Hepatic stellate cell (primary cell): ENCODE data around the gene LAPTM4A.
"Not testable (repeated sequence)": the region's sequence is repeated elsewhere in the genome, so short reads cannot be mapped to it uniquely, and the experiment has no call there.

Source experiments
- DNase-seq: peaks from one replicate; pipeline ENCODE4 v3.0.0; 2011; ENCODE audit warnings: low spot score

The LAPTM4A gene

GRCh38 chr2:20050646-20051531 lies 539 bp downstream of the LAPTM4A start:
- DNase-seq = peak; percentile 29

- DNase-seq = no peak
Observed at GRCh38 chr2:20050104-20050645, 1.3 kb downstream of the LAPTM4A start.

DNA sequence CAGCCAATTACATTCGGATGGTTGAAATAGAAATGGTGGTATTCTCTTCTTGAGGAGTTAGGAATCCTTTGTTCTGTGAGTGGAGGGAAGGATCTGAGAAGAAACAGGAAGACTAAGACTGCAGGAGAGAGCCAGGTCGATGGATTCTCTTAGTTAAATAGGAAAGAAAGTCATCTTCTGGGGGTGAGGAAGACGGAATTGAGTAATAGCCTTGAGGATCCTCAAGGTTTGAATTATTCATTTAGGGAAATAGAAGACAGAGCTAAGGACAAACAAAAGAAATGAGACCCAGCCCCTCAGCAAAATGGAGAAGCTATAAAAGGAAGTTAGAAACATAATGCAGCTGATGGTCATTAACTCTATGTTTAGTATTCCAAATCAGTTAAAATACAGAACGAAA lies 1.8 kb downstream of the LAPTM4A start:
- no peak for DNase-seq

DNA sequence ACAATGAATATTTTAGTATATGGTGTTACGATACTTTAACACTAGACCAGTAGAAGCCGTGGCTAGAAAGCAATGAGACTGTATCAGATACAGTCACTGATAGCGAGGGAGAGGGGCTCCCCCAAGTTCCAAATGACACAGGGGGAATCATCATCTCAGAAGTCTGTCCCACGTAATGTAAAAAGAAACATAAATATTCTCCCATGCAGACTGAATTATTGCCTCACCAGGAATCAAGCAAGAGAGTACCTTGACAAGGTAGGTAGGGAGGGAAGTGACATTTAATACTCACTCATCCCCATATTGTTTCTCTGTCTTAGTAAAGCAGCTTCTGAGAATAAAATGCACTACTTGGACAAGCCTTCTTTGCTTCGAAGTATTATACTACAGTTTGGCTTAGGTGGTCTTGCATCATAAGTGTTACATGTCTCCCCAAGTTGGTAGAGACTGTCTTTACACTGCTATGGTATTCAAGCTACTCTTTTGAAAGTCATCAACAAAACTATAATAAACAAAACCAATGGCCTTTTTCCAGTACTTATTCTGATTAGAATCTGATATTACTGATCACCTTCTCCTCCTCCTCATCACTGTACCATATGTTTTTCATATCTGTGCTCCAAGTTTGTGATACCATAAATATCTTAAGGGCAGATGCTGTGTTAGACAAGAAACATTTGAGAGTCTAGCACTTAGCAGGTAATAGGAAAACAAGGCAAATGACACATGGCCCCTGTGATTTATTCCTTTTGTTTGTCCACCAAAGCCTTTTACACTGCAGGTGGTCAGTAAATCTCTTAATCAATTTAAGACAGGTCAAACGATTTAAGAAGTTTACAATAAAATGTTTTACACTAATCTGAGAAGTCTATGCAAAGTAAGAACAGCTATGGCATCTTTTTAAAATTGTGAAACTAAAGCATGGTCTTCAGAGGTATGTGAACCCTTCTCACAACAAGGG lies 2.7 kb downstream of the LAPTM4A start:
- no peak for DNase-seq

GRCh38 chr2:20045712-20046292 lies 5.6 kb downstream of the LAPTM4A start:
- DNase-seq = not testable (repeated sequence)

DNA sequence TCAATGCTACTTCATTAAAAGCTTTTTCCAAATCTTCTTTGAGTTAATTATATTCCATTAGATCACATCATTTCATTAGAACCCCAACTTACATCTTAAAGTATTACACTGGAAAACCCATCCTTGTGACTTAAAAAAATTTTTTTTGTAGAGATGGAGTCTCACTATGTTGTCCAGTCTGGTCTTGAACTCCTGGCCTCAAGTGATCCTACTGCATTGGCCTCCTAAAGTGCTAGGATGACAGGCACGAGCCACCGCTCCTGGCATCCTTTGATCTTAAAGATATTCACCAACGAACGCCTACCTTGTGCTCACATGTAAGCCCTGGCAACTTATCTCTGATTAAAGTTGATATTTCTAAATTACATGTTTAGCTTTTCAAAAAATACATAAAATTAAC lies 6.7 kb downstream of the LAPTM4A start:
- no peak for DNase-seq

DNA sequence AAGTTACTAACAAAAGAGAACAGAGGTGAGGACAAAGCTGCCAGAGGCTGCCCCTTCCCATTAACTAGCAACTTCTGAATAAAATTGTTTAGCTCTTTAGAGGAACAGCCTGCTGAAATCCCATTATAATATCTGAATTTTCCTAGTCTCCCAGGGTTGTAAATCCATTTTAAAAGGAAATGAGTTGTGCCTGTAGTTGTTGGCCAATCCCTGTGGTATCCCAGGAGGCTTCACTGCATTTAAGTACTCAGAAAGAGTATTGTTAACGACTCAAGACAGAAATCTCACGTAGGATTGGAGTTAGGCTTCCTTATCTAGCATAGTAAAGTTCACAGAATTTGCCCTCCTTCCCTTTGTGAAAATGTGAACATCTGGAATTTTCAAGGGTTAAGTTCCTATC lies 8.9 kb downstream of the LAPTM4A start:
- no peak for DNase-seq

GRCh38 chr2:20040489-20041172 lies 10.8 kb downstream of the LAPTM4A start:
- DNase-seq = no peak

DNA sequence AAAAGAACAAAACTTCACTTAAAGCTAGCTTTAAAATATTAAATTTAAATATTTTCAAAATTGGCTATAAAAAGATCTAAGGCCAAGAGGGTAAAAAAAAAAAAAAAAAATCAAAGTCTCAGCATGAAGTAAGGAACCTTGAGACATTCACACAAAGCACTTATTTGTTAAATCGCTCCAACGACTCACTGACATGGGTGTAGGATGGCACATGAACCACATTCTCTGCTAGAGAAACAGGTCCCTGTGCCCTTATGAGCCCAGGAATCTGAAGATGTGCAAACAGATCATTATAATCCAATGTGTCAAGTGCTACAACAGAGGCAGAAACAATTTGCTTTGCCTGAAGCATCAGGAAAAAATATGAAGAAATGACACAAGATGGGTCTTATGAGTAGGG lies 13.8 kb downstream of the LAPTM4A start:
- DNase-seq = no peak

- DNase-seq = no peak
Observed at GRCh38 chr2:20035955-20036666, 15.3 kb downstream of the LAPTM4A start.

DNA sequence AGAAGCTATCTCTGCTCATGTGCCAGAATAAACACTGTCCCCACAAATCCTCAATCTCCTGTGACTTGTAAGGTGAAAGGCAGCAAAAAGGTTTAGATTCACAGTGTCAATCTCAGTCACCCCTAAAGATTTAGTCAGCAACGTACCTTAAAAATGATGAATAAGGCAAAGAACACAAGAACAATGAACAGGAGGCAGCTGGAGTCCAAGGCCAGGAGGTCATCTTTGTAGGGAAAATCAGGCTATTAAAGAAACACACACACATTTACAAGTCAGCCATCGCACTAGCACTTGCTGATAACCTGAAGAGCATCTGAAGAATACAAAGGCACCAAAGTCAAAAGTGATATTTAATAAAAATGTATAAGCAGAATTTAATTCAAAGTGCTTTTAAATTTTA lies 16.6 kb downstream of the LAPTM4A start:
- no peak for DNase-seq

GRCh38 chr2:20034218-20034617 lies 17.2 kb downstream of the LAPTM4A start:
- no peak for DNase-seq

GRCh38 chr2:20033322-20033721 lies 18.1 kb downstream of the LAPTM4A start:
- no peak for DNase-seq

GRCh38 chr2:20030224-20030623 lies 21.2 kb downstream of the LAPTM4A start:
- DNase-seq = no peak

- no peak for DNase-seq
Observed at GRCh38 chr2:20027705-20028434, 23.6 kb downstream of the LAPTM4A start.

DNA sequence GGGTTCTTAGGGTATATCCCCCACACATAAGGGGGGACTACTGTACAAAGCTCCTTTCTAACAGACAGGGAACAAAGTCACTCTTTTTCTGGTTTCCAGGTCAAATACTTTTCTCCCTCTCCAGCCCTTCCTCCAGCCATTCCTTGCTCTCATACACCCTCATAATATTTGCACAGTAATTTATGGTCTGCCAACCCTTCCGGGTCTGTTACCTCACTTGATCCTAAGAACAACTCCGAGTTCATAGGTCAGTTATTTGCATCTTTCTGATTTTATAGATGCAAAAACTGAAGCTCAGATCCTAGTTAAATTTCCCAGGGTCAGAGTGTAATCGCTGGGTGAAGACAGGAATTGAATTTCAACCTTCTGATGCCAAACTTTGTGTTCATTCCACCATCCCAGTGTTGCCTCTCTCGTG lies 24.2 kb downstream of the LAPTM4A start:
- DNase-seq = no peak

DNA sequence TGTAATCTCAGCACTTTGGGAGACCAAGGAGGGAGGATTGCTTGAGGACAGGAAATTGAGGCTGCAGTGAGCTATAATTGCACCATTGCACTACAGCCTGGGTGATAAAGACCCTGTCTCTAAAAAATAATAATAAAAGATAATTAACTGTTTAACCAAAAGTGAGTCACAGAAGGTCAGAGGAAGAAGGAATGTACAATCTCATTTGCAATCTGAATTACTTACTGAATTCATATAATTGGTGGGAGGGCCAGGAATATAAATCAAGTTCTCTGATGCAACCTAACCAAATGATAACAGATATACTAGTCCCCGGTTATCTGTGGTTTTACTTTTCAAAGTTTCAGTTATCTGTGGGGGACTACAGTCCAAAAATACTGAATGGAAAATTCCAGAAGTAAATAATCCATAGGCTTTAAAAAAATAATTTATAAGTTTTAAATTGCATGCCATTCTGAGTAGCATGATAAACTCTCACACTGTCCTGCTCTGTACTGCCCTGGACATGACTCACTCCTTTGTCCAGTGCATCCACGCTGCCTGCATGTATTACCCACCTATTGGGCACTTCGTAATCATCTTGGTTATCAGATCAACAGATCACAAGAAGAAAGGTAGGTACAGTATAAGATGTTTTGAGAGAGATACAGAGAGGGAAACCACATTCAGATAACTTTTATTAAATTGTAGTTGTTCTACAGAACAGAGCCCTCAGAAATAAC lies 26.2 kb downstream of the LAPTM4A start:
- no peak for DNase-seq

- no peak for DNase-seq
Observed at GRCh38 chr2:20023688-20024087, 27.7 kb downstream of the LAPTM4A start.

- no peak for DNase-seq
Observed at GRCh38 chr2:20021405-20022009, 29.9 kb downstream of the LAPTM4A start.
